Activated naive CD8-positive, alpha-beta T cell (primary cell): ENCODE data around the gene ST14.
"Not testable (repeated sequence)": the region's sequence is repeated elsewhere in the genome, so short reads cannot be mapped to it uniquely, and the experiment has no call there.

Experiments used
- H3K27ac Mint-ChIP-seq: one replicate; pipeline ENCODE4 v1.8.0; 2021; ENCODE audit warnings: mixed read lengths
- H3K27me3 Mint-ChIP-seq: one replicate; pipeline ENCODE4 v1.8.0; 2021; ENCODE audit warnings: mixed read lengths
- H3K36me3 Mint-ChIP-seq: one replicate; pipeline ENCODE4 v1.8.0; 2021; ENCODE audit warnings: mixed read lengths
- H3K4me1 Mint-ChIP-seq: one replicate; pipeline ENCODE4 v1.8.0; 2021; ENCODE audit warnings: low read depth, mixed read lengths
- H3K4me3 Mint-ChIP-seq: one replicate; pipeline ENCODE4 v1.8.0; 2021; ENCODE audit warnings: mild to moderate bottlenecking, mixed read lengths
- H3K9me3 Mint-ChIP-seq: one replicate; pipeline ENCODE4 v1.8.0; 2021; ENCODE audit warnings: low read depth, mixed read lengths

Gene ST14

GRCh38 chr11:130181295-130182272, 22.0 kb downstream of the ST14 start:
- Mint-ChIP-seq H3K27ac (no peak overlapping the region), H3K36me3 (no peaks in the 10 kb centered on the region), H3K9me3 (no peaks in the 10 kb centered on the region), H3K4me1 (no peaks in the 10 kb centered on the region), H3K27me3 (peaks cover 6% of the 10 kb centered on the region), H3K4me3 (no peak overlapping the region)

- Mint-ChIP-seq H3K27ac (no peak overlapping the region), H3K36me3 (no peaks in the 10 kb centered on the region), H3K9me3 (no peaks in the 10 kb centered on the region), H3K27me3 (peaks cover 6% of the 10 kb centered on the region), H3K4me3 (no peak overlapping the region), H3K4me1 (no peaks in the 10 kb centered on the region)
Measured at GRCh38 chr11:130183878-130184610, 24.5 kb downstream of the ST14 start.

- no peak overlapping the region for H3K4me3 Mint-ChIP-seq
- no peak overlapping the region for H3K27ac Mint-ChIP-seq
- H3K4me1 Mint-ChIP-seq: no peaks in the 10 kb centered on the region
- H3K36me3 Mint-ChIP-seq: no peaks in the 10 kb centered on the region
- H3K27me3 Mint-ChIP-seq: peaks cover 4% of the 10 kb centered on the region
- no peaks in the 10 kb centered on the region for H3K9me3 Mint-ChIP-seq
Measured at GRCh38 chr11:130187096-130187495, 27.5 kb downstream of the ST14 start.

- Mint-ChIP-seq H3K4me3 (no peak overlapping the region), H3K9me3 (no peaks in the 10 kb centered on the region), H3K4me1 (no peaks in the 10 kb centered on the region), H3K36me3 (no peaks in the 10 kb centered on the region), H3K27me3 (peaks cover 4% of the 10 kb centered on the region), H3K27ac (no peak overlapping the region)
Measured at GRCh38 chr11:130188047-130188446, 28.5 kb downstream of the ST14 start.

- Mint-ChIP-seq H3K27me3 (peaks cover 1% of the 10 kb centered on the region), H3K4me3 (no peak overlapping the region), H3K9me3 (no peaks in the 10 kb centered on the region), H3K36me3 (no peaks in the 10 kb centered on the region), H3K4me1 (no peaks in the 10 kb centered on the region), H3K27ac (no peak overlapping the region)
Measured at GRCh38 chr11:130188585-130189347, 29.2 kb downstream of the ST14 start.

GRCh38 chr11:130189492-130190210, 30.1 kb downstream of the ST14 start:
- no peaks in the 10 kb centered on the region for H3K36me3 Mint-ChIP-seq
- no peak overlapping the region for H3K27ac Mint-ChIP-seq
- no peaks in the 10 kb centered on the region for H3K4me1 Mint-ChIP-seq
- no peaks in the 10 kb centered on the region for H3K27me3 Mint-ChIP-seq
- H3K9me3 Mint-ChIP-seq: no peaks in the 10 kb centered on the region
- no peak overlapping the region for H3K4me3 Mint-ChIP-seq

- no peaks in the 10 kb centered on the region for H3K4me1 Mint-ChIP-seq
- H3K9me3 Mint-ChIP-seq: no peaks in the 10 kb centered on the region
- no peaks in the 10 kb centered on the region for H3K36me3 Mint-ChIP-seq
- H3K27me3 Mint-ChIP-seq: no peaks in the 10 kb centered on the region
- H3K4me3 Mint-ChIP-seq: no peak overlapping the region
- H3K27ac Mint-ChIP-seq: no peak overlapping the region
Measured at GRCh38 chr11:130190371-130190881, 30.8 kb downstream of the ST14 start.

GRCh38 chr11:130191896-130192295, 32.3 kb downstream of the ST14 start:
- H3K4me1 Mint-ChIP-seq: no peaks in the 10 kb centered on the region
- H3K36me3 Mint-ChIP-seq: no peaks in the 10 kb centered on the region
- H3K9me3 Mint-ChIP-seq: no peaks in the 10 kb centered on the region
- no peak overlapping the region for H3K4me3 Mint-ChIP-seq
- H3K27me3 Mint-ChIP-seq: no peaks in the 10 kb centered on the region
- no peak overlapping the region for H3K27ac Mint-ChIP-seq

GRCh38 chr11:130192845-130193267, 33.3 kb downstream of the ST14 start:
- H3K36me3 Mint-ChIP-seq: no peaks in the 10 kb centered on the region

GRCh38 chr11:130193551-130193950, 34.0 kb downstream of the ST14 start:
- not testable (repeated sequence) for H3K27ac Mint-ChIP-seq, H3K4me1 Mint-ChIP-seq

More at GRCh38 chr11:130192845-130193267, 33.3 kb downstream of the ST14 start:
- Mint-ChIP-seq H3K27me3 (no peaks in the 10 kb centered on the region), H3K27ac (no peak overlapping the region), H3K9me3 (no peaks in the 10 kb centered on the region), H3K4me3 (no peak overlapping the region), H3K4me1 (no peaks in the 10 kb centered on the region)

GRCh38 chr11:130194241-130195023, 34.9 kb downstream of the ST14 start:
- Mint-ChIP-seq H3K27me3 (no peaks in the 10 kb centered on the region), H3K27ac (no peak overlapping the region), H3K36me3 (no peaks in the 10 kb centered on the region), H3K4me3 (no peak overlapping the region), H3K4me1 (no peaks in the 10 kb centered on the region), H3K9me3 (no peaks in the 10 kb centered on the region)

More at GRCh38 chr11:130193551-130193950, 34.0 kb downstream of the ST14 start:
- H3K9me3 Mint-ChIP-seq, H3K27me3 Mint-ChIP-seq, H3K36me3 Mint-ChIP-seq, H3K4me3 Mint-ChIP-seq: not testable (repeated sequence)

- Mint-ChIP-seq H3K4me1 (no peaks in the 10 kb centered on the region), H3K9me3 (no peaks in the 10 kb centered on the region), H3K27me3 (no peaks in the 10 kb centered on the region), H3K4me3 (no peak overlapping the region), H3K27ac (no peak overlapping the region), H3K36me3 (no peaks in the 10 kb centered on the region)
Measured at GRCh38 chr11:130197386-130198035, 37.9 kb downstream of the ST14 start.

- no peak overlapping the region for H3K27ac Mint-ChIP-seq
Measured at GRCh38 chr11:130198292-130198691, 38.7 kb downstream of the ST14 start.

More at GRCh38 chr11:130198292-130198691, 38.7 kb downstream of the ST14 start:
- Mint-ChIP-seq H3K4me3 (no peak overlapping the region), H3K4me1 (no peaks in the 10 kb centered on the region), H3K9me3 (no peaks in the 10 kb centered on the region), H3K36me3 (no peaks in the 10 kb centered on the region), H3K27me3 (no peaks in the 10 kb centered on the region)
